Body of pancreas (tissue), 4 donors: ENCODE results near the gene KNDC1.

Experiments used
- POLR2A ChIP-seq, 3 donors: fragments of 450-650 bp; IDR thresholded peaks; one replicate each; pipeline ENCODE4 v1.6.1; 2016; ENCODE audit warnings: antibody characterized with exemption in 3 of 3, mild to moderate bottlenecking in 2 of 3
- TF ChIP-seq, protein P1 (sequence below), 7 experiments: fragments of 450-650 bp in 4 of 7; fragments of 200-600 bp in 3 of 7; sonication (generic) in 3 of 7; IDR thresholded peaks; one replicate each; pipeline ENCODE4 v1.5.1; 2016 to 2019; ENCODE audit warnings: antibody characterized with exemption in 7 of 7

DNA sequence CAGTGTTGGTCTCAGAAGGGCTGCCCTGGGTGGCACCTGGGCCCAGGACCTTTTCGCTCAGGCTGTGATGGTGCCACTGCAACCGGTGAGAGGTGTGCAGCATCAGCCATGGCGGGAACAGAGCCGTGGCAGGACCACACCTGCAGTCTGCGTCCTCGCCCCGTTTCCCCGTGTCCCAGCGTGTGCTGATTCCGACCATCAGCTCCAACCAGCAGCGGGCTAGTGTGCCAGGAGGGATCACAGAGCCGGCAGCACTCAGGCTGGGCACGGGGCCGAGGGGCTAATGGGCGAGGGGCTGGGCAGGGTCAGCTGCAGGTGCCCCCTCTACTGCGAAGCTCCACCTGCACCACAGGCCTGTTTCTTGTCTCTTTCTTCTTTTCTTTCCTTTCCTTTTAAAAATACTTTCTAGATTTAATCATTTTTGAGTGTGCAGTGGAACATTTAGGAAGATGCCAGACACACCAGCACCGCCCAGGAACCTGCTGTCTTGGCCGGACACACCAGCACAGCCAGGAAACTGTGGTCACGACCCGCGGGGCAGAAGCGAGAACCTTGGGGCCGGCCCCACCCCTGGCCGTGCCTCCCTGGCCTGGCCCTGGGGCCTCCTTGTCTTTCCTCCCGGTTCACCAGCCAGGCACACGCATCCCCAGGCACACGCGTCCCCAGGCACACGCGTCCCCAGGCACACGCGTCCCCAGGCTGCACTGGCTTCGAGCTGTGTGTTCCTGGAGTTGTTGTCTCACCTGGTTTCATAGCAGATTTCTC lies 37.7 kb upstream of the KNDC1 start:
- TF ChIP-seq, protein P1, sequence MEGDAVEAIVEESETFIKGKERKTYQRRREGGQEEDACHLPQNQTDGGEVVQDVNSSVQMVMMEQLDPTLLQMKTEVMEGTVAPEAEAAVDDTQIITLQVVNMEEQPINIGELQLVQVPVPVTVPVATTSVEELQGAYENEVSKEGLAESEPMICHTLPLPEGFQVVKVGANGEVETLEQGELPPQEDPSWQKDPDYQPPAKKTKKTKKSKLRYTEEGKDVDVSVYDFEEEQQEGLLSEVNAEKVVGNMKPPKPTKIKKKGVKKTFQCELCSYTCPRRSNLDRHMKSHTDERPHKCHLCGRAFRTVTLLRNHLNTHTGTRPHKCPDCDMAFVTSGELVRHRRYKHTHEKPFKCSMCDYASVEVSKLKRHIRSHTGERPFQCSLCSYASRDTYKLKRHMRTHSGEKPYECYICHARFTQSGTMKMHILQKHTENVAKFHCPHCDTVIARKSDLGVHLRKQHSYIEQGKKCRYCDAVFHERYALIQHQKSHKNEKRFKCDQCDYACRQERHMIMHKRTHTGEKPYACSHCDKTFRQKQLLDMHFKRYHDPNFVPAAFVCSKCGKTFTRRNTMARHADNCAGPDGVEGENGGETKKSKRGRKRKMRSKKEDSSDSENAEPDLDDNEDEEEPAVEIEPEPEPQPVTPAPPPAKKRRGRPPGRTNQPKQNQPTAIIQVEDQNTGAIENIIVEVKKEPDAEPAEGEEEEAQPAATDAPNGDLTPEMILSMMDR (IDR thresholded peaks at IDR 0.05) = no peak
- TF ChIP-seq POLR2A (IDR thresholded peaks at IDR 0.05) = no peak
